ENCODE measurements around the gene PKNOX2.

DNA sequence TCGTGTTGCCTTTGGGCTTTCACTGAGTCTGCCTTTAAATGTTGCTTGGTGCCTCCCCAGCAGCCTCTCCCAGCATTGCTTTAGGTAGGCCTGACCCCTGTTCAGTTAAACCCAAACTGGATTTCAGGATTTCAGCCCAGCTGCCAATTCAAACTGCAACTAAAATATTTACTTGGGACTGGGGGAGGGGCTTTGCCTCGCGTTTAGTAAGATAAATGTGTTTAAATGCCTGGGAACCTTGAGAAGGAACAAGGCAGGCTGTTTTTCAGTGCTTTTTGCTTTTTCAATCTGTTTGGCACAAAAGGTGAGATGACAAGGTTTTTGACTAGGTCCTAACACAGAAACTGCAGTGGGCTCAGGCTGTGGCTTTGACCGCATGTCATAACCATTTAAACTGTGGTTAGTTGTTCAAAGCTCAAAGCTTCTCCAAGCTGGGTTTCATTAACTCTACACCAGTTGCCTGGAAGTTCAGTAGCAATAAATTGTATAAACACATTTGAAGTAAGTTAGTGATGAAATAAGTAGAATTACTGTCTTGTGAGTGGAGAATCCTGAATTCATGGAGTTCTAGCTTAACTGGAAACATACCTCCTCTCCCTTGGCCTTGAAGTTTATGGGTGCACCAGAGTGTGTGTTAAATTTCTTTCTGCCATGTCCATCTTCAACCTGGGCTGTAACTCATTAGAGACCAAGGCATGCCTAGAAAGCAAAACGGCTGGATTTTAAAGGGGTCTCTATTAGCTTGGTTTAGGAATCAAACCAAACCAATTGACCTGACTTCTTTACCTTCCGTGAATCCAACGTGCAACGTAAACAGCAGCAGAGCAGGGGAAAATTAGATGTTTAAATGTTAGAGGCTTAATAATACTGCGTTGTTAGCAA, 3.6 kb downstream of the PKNOX2 start:
- TF ChIP-seq, protein P1, sequence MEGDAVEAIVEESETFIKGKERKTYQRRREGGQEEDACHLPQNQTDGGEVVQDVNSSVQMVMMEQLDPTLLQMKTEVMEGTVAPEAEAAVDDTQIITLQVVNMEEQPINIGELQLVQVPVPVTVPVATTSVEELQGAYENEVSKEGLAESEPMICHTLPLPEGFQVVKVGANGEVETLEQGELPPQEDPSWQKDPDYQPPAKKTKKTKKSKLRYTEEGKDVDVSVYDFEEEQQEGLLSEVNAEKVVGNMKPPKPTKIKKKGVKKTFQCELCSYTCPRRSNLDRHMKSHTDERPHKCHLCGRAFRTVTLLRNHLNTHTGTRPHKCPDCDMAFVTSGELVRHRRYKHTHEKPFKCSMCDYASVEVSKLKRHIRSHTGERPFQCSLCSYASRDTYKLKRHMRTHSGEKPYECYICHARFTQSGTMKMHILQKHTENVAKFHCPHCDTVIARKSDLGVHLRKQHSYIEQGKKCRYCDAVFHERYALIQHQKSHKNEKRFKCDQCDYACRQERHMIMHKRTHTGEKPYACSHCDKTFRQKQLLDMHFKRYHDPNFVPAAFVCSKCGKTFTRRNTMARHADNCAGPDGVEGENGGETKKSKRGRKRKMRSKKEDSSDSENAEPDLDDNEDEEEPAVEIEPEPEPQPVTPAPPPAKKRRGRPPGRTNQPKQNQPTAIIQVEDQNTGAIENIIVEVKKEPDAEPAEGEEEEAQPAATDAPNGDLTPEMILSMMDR (IDR thresholded peaks at IDR 0.05), result no peak
- TF ChIP-seq POLR2A (IDR thresholded peaks at IDR 0.05), result no peak
